ENCODE measurements around the gene PRTG.

GRCh38 chr15:55742498-55742926, 440 bp downstream of the PRTG start:
- no peak for TF ChIP-seq CTCF (IDR thresholded peaks at IDR 0.05 in 4 of 5, conservative IDR thresholded peaks at IDR 0.05 in 1 of 5)
- TF ChIP-seq POLR2A (IDR thresholded peaks at IDR 0.05) = no peak
